22Rv1 (cell line): Measurements from ENCODE around the gene HTR2A.

Experiments
- CTCF ChIP-seq: fragments of 450-650 bp; IDR thresholded peaks from 2 replicates; pipeline ENCODE4 v1.5.1; 2017; ENCODE audit warnings: mild to moderate bottlenecking
- ZFX ChIP-seq: fragments of 450-650 bp; IDR thresholded peaks from 2 replicates; pipeline ENCODE4 v1.6.1; 2017; ENCODE audit warnings: antibody characterized with exemption, borderline replicate concordance

- TF ChIP-seq CTCF = no peak
- no peak for TF ChIP-seq ZFX
Observed at GRCh38 chr13:46834657-46835056, 62.2 kb downstream of the HTR2A start.
